ENCODE measurements around the gene USHBP1. TPM values are rescaled to one million over a fixed set of nuclear protein-coding genes. Genes with fewer than 3 reads are reported as not detected.
A peak's percentile ranks its signal among the peaks of the same experiment; 100 is the strongest.

The USHBP1 gene
- total and polyA plus RNA-seq, 2 experiments from 2014 or later, result not detected

DNA sequence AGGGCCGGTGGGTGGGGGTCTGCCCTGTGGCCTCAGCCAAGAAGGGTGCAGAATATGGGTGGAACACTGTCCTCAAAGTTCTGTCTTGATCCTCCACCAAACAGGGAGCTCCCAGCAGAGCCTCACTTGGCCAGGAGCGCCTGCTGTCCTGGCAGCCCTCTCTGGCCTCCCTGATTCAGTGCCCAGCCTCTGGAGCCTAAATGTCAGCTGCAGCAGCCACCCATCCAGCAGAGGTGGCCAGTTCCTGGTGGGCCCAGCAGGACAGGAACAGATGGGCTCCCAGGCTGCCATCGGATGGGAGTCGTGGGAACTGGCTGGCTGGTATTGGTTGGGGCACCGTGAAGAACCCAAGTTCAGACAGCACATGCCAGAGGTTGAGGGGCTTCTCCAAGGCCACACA lies 51.2 kb downstream of the USHBP1 start:
- peaks cover 22% of the 10 kb centered on the region; the same call in 1 of the 2 replicates for H3K36me3 ChIP-seq (ENCODE audit: low read depth)
- TF ChIP-seq EZH2phosphoT487 (IDR thresholded peaks at IDR 0.05; ENCODE audit: insufficient read depth, low read depth), result no peak
- TF ChIP-seq EZH2 (IDR thresholded peaks at IDR 0.05; ENCODE audit: insufficient read depth, poor library complexity, severe bottlenecking), result no peak
- in situ Hi-C loops (cut with MboI), result no loop called here
- no peaks in the 10 kb centered on the region for H3K9me2 ChIP-seq (ENCODE audit: insufficient read depth)
- no peaks in the 10 kb centered on the region for H3K9me3 ChIP-seq (ENCODE audit: low read depth)
- no peak overlapping the region for H3K4me2 ChIP-seq (ENCODE audit: unreplicated experiment)
- H3K27me3 ChIP-seq (replicated peaks; ENCODE audit: insufficient read depth), result no peaks in the 10 kb centered on the region
- no peak overlapping the region for H3K4me3 ChIP-seq
- no peak overlapping the region for H2AFZ ChIP-seq
- peaks cover 4% of the 10 kb centered on the region; the same call in 1 of the 2 replicates for H3K4me1 ChIP-seq (ENCODE audit: insufficient read depth)
- no peak overlapping the region for H3K9ac ChIP-seq
- H4K20me1 ChIP-seq (ENCODE audit: insufficient read depth), result no peaks in the 10 kb centered on the region
- 84 to 91% methylated on average over 5 of the region's 5 CpGs for WGBS, 2 experiments (ENCODE audit: low coverage in 1 of 2, low lambda C conversion rate in 2 of 2, missing lambda C conversion rate in 2 of 2)
- H3F3A ChIP-seq (ENCODE audit: insufficient read depth), result peaks cover 4% of the 10 kb centered on the region; the same call in 1 of the 2 replicates
- DNase-seq, result no peak
- H3K79me2 ChIP-seq (ENCODE audit: insufficient read depth), result 0 out of 2 replicates have a peak, but pooled peaks cover 5% of the 10 kb centered on the region
- H3K27ac ChIP-seq, result no peak overlapping the region

DNA sequence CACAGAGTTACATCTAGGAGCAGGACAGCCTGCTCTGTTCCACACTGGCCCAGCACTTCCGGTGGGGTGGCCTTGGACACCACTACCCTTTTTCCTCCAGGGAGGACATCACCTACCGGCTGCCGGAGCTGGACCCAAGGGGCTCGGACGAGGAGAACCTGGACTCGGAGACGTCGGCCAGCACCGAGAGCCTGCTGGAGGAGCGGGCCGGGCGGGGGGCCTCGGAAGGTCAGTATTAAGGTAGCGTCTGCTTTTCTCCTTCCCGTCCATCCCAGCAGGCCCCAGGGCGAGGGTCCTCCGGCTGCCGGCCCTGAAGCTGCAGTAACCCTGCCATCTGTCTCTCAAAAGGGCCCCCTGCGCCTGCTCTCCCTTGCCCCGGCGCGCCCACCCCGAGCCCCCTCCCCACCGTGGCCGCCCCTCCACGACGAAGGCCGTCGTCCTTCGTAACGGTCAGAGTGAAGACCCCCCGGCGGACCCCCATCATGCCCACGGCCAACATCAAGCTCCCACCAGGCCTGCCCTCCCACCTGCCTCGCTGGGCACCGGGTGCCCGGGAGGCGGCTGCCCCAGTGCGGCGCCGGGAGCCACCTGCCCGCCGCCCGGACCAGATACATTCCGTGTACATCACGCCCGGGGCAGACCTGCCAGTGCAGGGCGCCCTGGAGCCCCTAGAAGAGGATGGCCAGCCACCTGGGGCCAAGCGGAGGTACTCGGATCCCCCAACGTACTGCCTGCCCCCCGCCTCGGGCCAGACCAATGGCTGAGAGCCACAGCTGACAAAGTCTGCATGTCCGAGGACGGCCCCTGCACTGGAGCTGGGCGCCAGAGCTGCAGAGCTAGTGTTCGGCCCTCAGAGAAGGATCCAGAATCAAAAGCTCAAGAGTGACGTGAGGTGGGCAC lies 52.7 kb downstream of the USHBP1 start:
- no peak for DNase-seq
- Histone ChIP-seq H3K9ac (no peak overlapping the region), H3K27me3 (replicated peaks; ENCODE audit: insufficient read depth) (no peaks in the 10 kb centered on the region), H3K4me1 (ENCODE audit: insufficient read depth) (peaks cover 4% of the 10 kb centered on the region; the same call in 1 of the 2 replicates), H3K4me2 (ENCODE audit: unreplicated experiment) (no peak overlapping the region), H3K9me2 (ENCODE audit: insufficient read depth) (no peaks in the 10 kb centered on the region), H3K79me2 (ENCODE audit: insufficient read depth) (0 out of 2 replicates have a peak, but pooled peaks cover 5% of the 10 kb centered on the region), H3K36me3 (ENCODE audit: low read depth) (peaks cover 20% of the 10 kb centered on the region; the same call in 1 of the 2 replicates), H4K20me1 (ENCODE audit: insufficient read depth) (no peaks in the 10 kb centered on the region), H3K4me3 (no peak overlapping the region), H2AFZ (no peak overlapping the region), H3F3A (ENCODE audit: insufficient read depth) (peaks cover 7% of the 10 kb centered on the region; the same call in 1 of the 2 replicates), H3K9me3 (ENCODE audit: low read depth) (no peaks in the 10 kb centered on the region), H3K27ac (no peak overlapping the region)
- in situ Hi-C loops (cut with MboI), result no loop called here
- 92 to 93% methylated on average over 27 to 58 of the region's 58 CpGs for WGBS, 2 experiments (ENCODE audit: low coverage in 1 of 2, low lambda C conversion rate in 2 of 2, missing lambda C conversion rate in 2 of 2)
- TF ChIP-seq EZH2 (IDR thresholded peaks at IDR 0.05; ENCODE audit: insufficient read depth, poor library complexity, severe bottlenecking), result no peak
- TF ChIP-seq EZH2phosphoT487 (IDR thresholded peaks at IDR 0.05; ENCODE audit: insufficient read depth, low read depth), result no peak

DNA sequence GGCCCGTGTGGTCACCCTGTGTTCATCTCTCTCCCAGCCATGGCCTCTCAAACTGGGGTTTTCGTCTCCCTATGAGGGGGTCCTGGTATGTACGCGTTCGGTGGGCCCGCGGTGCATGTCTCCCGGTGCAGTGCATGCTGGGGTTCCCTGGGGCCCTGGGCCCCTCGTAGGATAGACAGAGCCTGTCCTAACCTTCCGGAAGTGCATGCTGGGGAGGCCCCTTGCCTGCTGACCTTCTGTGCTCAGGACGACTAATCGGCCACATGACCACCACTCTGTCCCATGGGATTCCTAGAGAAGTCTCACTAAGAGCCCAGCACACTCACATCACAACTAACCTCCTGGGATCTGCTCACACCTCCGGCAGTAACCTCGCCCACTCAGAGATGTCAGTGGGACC lies 54.2 kb downstream of the USHBP1 start:
- H3K79me2 ChIP-seq (ENCODE audit: insufficient read depth), result no peaks in the 10 kb centered on the region
- no peaks in the 10 kb centered on the region for H4K20me1 ChIP-seq (ENCODE audit: insufficient read depth)
- peaks cover 4% of the 10 kb centered on the region; the same call in 1 of the 2 replicates for H3K4me1 ChIP-seq (ENCODE audit: insufficient read depth)
- no peak overlapping the region for H2AFZ ChIP-seq
- no peak overlapping the region for H3K9ac ChIP-seq
- H3K4me2 ChIP-seq (ENCODE audit: unreplicated experiment), result no peak overlapping the region
- peak; percentile 47 for DNase-seq
- H3K4me3 ChIP-seq, result no peak overlapping the region
- no peaks in the 10 kb centered on the region for H3K9me2 ChIP-seq (ENCODE audit: insufficient read depth)
- TF ChIP-seq EZH2 (IDR thresholded peaks at IDR 0.05; ENCODE audit: insufficient read depth, poor library complexity, severe bottlenecking), result no peak
- no peak for TF ChIP-seq EZH2phosphoT487 (IDR thresholded peaks at IDR 0.05; ENCODE audit: insufficient read depth, low read depth)
- WGBS, 2 experiments (ENCODE audit: low coverage in 1 of 2, low lambda C conversion rate in 2 of 2, missing lambda C conversion rate in 2 of 2), result 86 to 93% methylated on average over 12 to 14 of the region's 14 CpGs
- no peaks in the 10 kb centered on the region for H3K9me3 ChIP-seq (ENCODE audit: low read depth)
- no peaks in the 10 kb centered on the region for H3K27me3 ChIP-seq (replicated peaks; ENCODE audit: insufficient read depth)
- peaks cover 20% of the 10 kb centered on the region; the same call in 1 of the 2 replicates for H3K36me3 ChIP-seq (ENCODE audit: low read depth)
- in situ Hi-C loops (cut with MboI), result no loop called here
- H3K27ac ChIP-seq, result no peak overlapping the region
- peaks cover 7% of the 10 kb centered on the region; the same call in 1 of the 2 replicates for H3F3A ChIP-seq (ENCODE audit: insufficient read depth)

DNA sequence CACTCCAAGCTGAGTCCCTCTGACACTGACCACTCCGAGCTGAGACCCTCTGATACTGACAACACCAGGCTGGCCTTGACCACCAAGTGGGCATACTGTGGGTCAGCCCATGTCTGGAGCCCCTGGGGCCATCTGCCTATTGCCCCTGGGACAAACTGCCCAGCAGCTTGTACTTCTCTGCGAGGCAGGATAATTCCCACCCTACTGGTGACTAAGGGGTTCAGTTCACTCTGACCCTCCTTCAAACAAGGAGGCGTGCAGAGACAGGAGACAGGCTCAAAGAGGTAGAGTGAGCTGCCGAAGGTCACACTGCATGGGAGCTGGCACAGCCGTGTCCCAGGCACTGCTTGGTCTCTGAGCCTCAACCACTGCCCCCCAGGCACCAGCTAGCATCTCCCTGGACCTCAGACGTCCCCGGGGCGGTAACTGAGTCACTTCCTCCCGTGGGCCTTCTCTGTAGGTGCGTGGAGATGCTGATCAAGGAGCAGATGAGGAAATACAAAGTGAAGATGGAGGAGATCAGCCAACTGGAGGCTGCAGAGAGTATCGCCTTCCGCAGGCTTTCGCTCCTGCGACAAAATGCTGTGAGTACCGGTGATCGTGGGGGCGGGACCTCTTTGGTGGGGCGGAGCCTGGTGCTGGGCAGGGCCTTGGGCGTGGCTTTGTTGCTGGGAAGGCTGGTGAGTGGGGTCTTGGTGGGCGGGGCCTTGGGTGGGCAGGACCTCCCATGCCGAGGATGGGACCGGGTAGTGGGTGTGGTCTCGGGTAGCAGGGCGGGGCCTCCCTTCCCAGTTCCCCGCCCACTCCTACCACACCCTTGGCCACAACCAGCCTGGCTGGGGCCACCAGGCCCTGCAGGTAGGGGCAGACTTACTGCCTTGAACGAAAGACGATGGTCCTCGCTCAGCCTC lies 55.2 kb downstream of the USHBP1 start:
- H4K20me1 ChIP-seq (ENCODE audit: insufficient read depth), result no peaks in the 10 kb centered on the region
- H3K27me3 ChIP-seq (replicated peaks; ENCODE audit: insufficient read depth), result no peaks in the 10 kb centered on the region
- no peak overlapping the region for H3K9ac ChIP-seq
- H3K27ac ChIP-seq, result no peak overlapping the region
- peaks cover under 1% of the 10 kb centered on the region; the same call in 1 of the 2 replicates for H3K4me1 ChIP-seq (ENCODE audit: insufficient read depth)
- no peak overlapping the region for H3K4me2 ChIP-seq (ENCODE audit: unreplicated experiment)
- H3K36me3 ChIP-seq (ENCODE audit: low read depth), result peaks cover 20% of the 10 kb centered on the region; the same call in 1 of the 2 replicates
- H3K9me3 ChIP-seq (ENCODE audit: low read depth), result no peaks in the 10 kb centered on the region
- no peak overlapping the region for H3K4me3 ChIP-seq
- no peaks in the 10 kb centered on the region for H3K79me2 ChIP-seq (ENCODE audit: insufficient read depth)
- TF ChIP-seq EZH2phosphoT487 (IDR thresholded peaks at IDR 0.05; ENCODE audit: insufficient read depth, low read depth) (no peak), EZH2 (IDR thresholded peaks at IDR 0.05; ENCODE audit: insufficient read depth, poor library complexity, severe bottlenecking) (no peak)
- no peak overlapping the region for H2AFZ ChIP-seq
- 78 to 80% methylated on average over 20 to 27 of the region's 28 CpGs for WGBS, 2 experiments (ENCODE audit: low coverage in 1 of 2, low lambda C conversion rate in 2 of 2, missing lambda C conversion rate in 2 of 2)
- no peaks in the 10 kb centered on the region for H3K9me2 ChIP-seq (ENCODE audit: insufficient read depth)
- peak; percentile 48 for DNase-seq
- peaks cover 5% of the 10 kb centered on the region for H3F3A ChIP-seq (ENCODE audit: insufficient read depth)
- in situ Hi-C loops (cut with MboI), result no loop called here
